Mononuclear cell (primary cell): ENCODE measurements around the gene SLC8A1. TPM values are rescaled to one million over a fixed set of nuclear protein-coding genes. Genes with fewer than 3 reads are reported as not detected.

Experiments
- H3K27me3 ChIP-seq: 2 replicates; pipeline ENCODE4 v1.6.0; 2011; ENCODE audit warnings: low read length, control low read depth; ENCODE audit not compliant: insufficient read depth
- H3K4me1 ChIP-seq: 2 replicates; pipeline ENCODE4 v1.5.1; 2011; ENCODE audit warnings: mild to moderate bottlenecking, low read length, control low read depth; ENCODE audit not compliant: insufficient read depth
- H3K4me3 ChIP-seq: 2 replicates; pipeline ENCODE4 v1.5.1; 2011; ENCODE audit warnings: mild to moderate bottlenecking, low read length, moderate library complexity
- H3K9me3 ChIP-seq: 2 replicates; pipeline ENCODE4 v1.5.1; 2011; ENCODE audit warnings: low read depth, mild to moderate bottlenecking, control low read depth, low read length
- total RNA-seq: library from RNA; depleted of rRNA; stranded (reverse); fragments of >200 nt; gene quantifications from one replicate; pipeline ENCODE4 v1.2.3, GENCODE V29; 2012

SLC8A1 gene
- total RNA-seq, 1 donor, result 51.2 TPM

DNA sequence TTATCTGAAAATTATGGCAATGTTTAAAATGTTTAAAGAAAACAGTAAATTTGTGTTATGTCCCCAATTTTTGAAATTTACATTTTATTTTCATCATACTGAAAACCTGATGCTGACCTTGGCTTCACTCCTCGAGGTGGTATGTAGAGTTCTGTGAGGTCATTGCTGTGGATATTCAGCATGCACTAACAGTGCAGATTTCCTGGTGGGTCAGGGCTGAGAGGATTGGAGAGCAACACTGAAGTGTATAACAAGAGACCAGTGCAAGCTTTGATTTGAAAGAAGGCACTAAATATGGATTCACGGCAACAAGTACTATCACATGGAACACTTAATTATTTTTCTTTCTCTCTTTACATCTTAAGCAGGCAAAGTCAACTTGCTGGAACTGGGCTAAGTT, 134.1 kb downstream of the SLC8A1 start:
- H3K9me3 ChIP-seq, result peaks cover 12% of the 10 kb centered on the region
- no peaks in the 10 kb centered on the region for H3K27me3 ChIP-seq
- H3K4me1 ChIP-seq, result no peaks in the 10 kb centered on the region
- H3K4me3 ChIP-seq, result no peak overlapping the region

DNA sequence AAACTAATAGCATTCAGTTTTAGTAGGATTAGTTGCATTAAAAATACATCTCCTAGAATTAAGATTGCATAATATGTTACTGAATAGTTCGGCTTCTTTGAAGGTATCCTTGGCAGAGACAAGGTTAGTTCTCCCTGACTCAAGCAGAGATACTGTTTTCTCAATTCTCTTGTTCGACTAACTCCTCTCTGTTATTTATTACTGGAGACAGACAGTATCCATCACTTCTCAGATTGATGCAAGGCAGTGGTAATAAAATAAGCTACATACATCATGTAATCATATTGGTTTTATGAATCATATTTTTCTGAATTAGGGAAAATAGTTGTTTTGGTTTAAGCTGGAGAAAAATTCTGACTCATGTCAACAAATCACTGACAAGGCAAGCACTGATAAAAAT, 134.8 kb downstream of the SLC8A1 start:
- Histone ChIP-seq H3K27me3 (no peaks in the 10 kb centered on the region), H3K4me1 (no peaks in the 10 kb centered on the region), H3K9me3 (peaks cover 12% of the 10 kb centered on the region), H3K4me3 (no peak overlapping the region)

DNA sequence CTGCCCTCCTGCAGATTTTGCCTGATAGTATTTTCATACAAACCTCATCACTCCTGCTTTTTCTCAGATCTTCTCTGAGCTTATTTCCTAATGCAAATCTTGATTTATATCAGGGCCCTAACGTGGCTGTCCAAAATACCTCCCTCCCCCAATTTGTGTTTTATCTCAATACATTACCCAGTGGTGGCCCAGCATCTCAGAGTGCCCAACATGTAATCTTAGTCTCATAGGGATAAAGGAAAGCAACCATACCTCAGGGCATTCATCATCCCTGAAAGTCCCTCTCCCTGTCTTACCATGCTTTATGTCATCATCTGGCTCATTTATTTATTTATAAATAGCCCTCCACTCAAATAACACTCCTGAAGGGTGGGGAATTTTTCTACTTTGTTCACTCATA, 135.3 kb downstream of the SLC8A1 start:
- H3K27me3 ChIP-seq, result no peaks in the 10 kb centered on the region
- no peak overlapping the region for H3K4me3 ChIP-seq
- no peaks in the 10 kb centered on the region for H3K4me1 ChIP-seq
- H3K9me3 ChIP-seq, result peaks cover 12% of the 10 kb centered on the region

- no peaks in the 10 kb centered on the region for H3K4me1 ChIP-seq
- peaks cover 12% of the 10 kb centered on the region for H3K9me3 ChIP-seq
- no peak overlapping the region for H3K4me3 ChIP-seq
- H3K27me3 ChIP-seq, result no peaks in the 10 kb centered on the region
Observed at GRCh38 chr2:40315683-40316082, 136.2 kb downstream of the SLC8A1 start.

DNA sequence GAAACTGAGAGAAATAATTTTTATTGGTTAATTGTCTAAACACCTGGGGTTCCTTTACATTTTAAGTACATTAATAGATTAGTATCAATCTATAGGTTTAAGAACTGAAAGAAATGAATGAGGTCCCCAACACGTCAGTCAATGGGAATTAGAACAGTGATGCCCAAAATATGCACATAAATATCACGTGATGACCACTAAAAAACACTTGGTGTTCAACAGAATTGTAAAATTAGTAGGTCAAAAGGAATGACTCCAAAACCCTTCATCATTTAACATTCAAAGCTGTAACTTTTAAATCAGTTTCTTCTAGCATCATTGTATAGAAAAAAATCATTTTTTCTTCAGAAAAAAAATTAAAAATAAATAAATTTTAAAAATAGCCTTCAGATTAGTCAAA, 140.9 kb downstream of the SLC8A1 start:
- H3K9me3 ChIP-seq, result peaks cover 12% of the 10 kb centered on the region
- H3K27me3 ChIP-seq, result no peaks in the 10 kb centered on the region
- H3K4me1 ChIP-seq, result no peaks in the 10 kb centered on the region
- H3K4me3 ChIP-seq, result no peak overlapping the region

DNA sequence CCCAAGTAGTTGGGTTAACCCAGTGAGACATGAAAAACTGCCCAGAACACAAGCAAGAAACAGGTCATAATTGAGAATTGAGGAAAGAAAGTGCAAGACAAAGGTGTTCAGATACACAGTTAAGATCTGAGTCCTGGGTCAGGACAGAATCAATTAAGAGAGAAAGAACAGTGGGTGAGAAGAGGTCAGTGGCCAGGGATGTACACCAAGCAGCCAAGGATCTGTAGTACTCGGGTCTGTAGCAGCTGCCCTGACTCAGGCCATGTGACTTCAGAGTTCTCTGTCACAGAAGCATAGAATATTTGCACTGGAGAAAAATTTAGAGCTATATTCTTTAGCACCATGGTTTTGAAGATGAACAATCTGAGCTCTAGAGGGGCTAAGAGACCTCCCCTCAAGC, 141.6 kb downstream of the SLC8A1 start:
- Histone ChIP-seq H3K4me3 (no peak overlapping the region), H3K27me3 (no peaks in the 10 kb centered on the region), H3K9me3 (peaks cover 8% of the 10 kb centered on the region), H3K4me1 (no peaks in the 10 kb centered on the region)

- H3K9me3 ChIP-seq, result no peaks in the 10 kb centered on the region
- H3K4me3 ChIP-seq, result no peak overlapping the region
- no peaks in the 10 kb centered on the region for H3K4me1 ChIP-seq
- H3K27me3 ChIP-seq, result no peaks in the 10 kb centered on the region
Observed at GRCh38 chr2:40304340-40304739, 147.6 kb downstream of the SLC8A1 start.

GRCh38 chr2:40303746-40304145, 148.1 kb downstream of the SLC8A1 start:
- Histone ChIP-seq H3K4me1 (no peaks in the 10 kb centered on the region), H3K9me3 (no peaks in the 10 kb centered on the region), H3K27me3 (no peaks in the 10 kb centered on the region), H3K4me3 (no peak overlapping the region)

- no peaks in the 10 kb centered on the region for H3K27me3 ChIP-seq
- H3K4me3 ChIP-seq, result no peak overlapping the region
- no peaks in the 10 kb centered on the region for H3K4me1 ChIP-seq
Observed at GRCh38 chr2:40302751-40303325, 149.1 kb downstream of the SLC8A1 start.

DNA sequence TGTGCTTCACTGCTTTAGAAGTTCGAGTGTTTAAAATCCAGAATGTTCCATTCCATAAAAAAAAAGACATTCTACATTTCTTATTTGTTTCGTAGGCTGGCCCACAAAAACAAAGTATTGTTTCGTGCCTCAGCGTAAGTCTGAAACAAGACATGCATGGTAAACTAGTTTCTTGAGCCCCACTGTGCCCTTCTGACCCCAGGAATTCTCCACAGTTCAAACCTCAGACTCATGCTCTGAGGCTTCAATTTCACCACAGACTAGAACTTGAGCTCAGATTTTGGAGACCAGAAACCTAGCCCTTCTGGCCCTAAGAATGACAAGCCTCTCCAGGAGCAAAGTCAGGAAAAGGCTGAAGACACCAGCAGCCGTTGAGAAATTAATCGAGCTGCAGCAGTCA, 151.5 kb downstream of the SLC8A1 start:
- Histone ChIP-seq H3K9me3 (no peaks in the 10 kb centered on the region), H3K4me1 (no peaks in the 10 kb centered on the region), H3K27me3 (no peaks in the 10 kb centered on the region), H3K4me3 (no peak overlapping the region)

More at GRCh38 chr2:40302751-40303325, 149.1 kb downstream of the SLC8A1 start:
- no peaks in the 10 kb centered on the region for H3K9me3 ChIP-seq

DNA sequence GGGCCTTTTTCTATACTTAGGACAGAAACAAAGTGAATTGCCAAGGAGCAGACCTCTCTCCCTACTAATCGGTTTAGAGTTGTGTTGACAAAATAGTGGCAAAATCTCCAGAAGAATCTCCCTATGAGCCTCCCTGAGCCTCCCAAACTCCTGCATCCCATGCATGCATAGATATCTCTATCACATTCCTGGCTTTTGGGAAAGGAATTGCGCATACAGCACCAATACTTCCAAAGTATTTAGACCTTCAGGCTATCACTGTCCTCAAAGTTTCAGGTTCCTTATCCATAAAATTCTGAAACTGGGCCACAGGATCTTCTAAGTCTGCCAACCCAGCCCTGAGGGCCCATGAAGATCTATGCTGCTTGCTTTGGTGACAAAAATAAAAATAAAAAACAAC, 152.1 kb downstream of the SLC8A1 start:
- no peak overlapping the region for H3K4me3 ChIP-seq
- H3K9me3 ChIP-seq, result no peaks in the 10 kb centered on the region
- no peaks in the 10 kb centered on the region for H3K4me1 ChIP-seq
- no peaks in the 10 kb centered on the region for H3K27me3 ChIP-seq

DNA sequence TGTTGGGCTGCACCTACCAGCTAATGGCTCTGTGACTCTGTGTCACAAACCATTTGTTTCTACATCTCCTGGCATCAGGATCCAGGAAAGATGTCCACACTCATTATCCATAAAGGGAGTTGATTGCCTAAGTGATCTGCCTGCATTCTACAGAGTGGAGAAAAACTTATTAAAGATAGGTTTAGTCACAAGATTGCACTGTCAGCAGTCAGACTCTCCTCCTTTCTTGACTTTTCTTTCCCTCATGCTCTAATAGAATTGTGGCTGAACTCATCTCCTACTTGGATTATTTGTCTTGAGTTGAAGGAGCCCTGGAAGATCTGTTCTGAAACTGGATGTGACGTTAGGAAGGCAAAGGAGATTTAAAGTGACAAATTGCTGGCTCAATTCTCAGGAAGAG, 152.7 kb downstream of the SLC8A1 start:
- H3K27me3 ChIP-seq, result no peaks in the 10 kb centered on the region
- H3K4me1 ChIP-seq, result no peaks in the 10 kb centered on the region
- no peak overlapping the region for H3K4me3 ChIP-seq
- H3K9me3 ChIP-seq, result no peaks in the 10 kb centered on the region

GRCh38 chr2:40298026-40298425, 153.9 kb downstream of the SLC8A1 start:
- Histone ChIP-seq H3K27me3 (no peaks in the 10 kb centered on the region), H3K4me3 (no peak overlapping the region), H3K4me1 (no peaks in the 10 kb centered on the region), H3K9me3 (no peaks in the 10 kb centered on the region)

DNA sequence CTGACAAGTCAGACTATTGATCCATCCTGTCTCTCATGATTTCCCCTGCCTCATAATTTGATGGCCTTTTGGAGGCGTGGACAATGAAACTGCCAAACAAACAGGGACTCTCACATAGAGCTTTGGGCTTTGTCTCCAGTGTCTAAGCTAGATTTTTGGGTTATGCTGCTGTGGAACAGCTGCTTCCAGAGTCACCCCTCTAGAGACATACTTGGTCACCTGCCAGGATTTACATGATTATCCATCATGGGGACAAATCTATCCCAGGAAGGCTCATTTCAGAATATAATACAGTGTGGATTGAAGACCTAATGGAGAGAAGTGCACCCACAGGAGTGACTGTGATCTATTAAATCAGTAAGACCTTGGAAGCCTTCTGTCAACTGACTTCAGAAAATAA, 159.6 kb downstream of the SLC8A1 start:
- Histone ChIP-seq H3K4me1 (peaks cover 3% of the 10 kb centered on the region), H3K9me3 (no peaks in the 10 kb centered on the region), H3K27me3 (no peaks in the 10 kb centered on the region), H3K4me3 (no peak overlapping the region)

- Histone ChIP-seq H3K27me3 (no peaks in the 10 kb centered on the region), H3K9me3 (no peaks in the 10 kb centered on the region), H3K4me3 (no peak overlapping the region), H3K4me1 (peaks cover 3% of the 10 kb centered on the region)
Observed at GRCh38 chr2:40289771-40290404, 162.0 kb downstream of the SLC8A1 start.

DNA sequence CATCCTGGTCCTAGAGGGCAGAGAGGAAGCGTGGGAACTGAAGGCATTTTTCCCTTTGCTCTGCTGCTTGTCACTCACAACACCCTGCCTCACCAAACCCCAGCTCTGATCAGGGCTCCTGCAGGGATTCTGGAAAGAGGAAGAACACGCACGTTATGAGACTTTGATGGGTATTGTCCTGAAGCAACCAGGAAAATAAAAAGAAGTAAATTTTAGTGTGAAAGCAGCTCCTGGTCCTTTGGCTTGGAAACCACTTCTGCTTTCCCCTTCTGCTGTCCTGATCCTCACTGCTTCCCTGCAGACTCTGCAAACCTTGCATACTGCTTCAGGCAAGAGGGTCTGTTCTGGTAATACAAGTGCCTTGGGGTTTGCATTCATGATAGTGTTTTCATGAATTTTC, 164.1 kb downstream of the SLC8A1 start:
- no peak overlapping the region for H3K4me3 ChIP-seq

More for the DNA sequence above, 164.1 kb downstream of the SLC8A1 start:
- Histone ChIP-seq H3K4me1 (peaks cover 3% of the 10 kb centered on the region), H3K9me3 (no peaks in the 10 kb centered on the region), H3K27me3 (no peaks in the 10 kb centered on the region)
